ENCODE measurements around the gene PPTC7. TPM values are rescaled to one million over a fixed set of nuclear protein-coding genes. Genes with fewer than 3 reads are reported as not detected.
A peak's percentile ranks its signal among the peaks of the same experiment; 100 is the strongest.
"Not testable (repeated sequence)": the region's sequence is repeated elsewhere in the genome, so short reads cannot be mapped to it uniquely, and the experiment has no call there.

PPTC7 gene
- total RNA-seq, result 28.3 TPM

- DNase-seq, result peak; percentile 99
These were observed at the start of gene PPTC7 for GRCh38 chr12:110583137-110584059. TSS of gene PPTC7 (minus strand) at chr12:110583318. CDS start at chr12:110583031, 287 bp downstream.

DNA sequence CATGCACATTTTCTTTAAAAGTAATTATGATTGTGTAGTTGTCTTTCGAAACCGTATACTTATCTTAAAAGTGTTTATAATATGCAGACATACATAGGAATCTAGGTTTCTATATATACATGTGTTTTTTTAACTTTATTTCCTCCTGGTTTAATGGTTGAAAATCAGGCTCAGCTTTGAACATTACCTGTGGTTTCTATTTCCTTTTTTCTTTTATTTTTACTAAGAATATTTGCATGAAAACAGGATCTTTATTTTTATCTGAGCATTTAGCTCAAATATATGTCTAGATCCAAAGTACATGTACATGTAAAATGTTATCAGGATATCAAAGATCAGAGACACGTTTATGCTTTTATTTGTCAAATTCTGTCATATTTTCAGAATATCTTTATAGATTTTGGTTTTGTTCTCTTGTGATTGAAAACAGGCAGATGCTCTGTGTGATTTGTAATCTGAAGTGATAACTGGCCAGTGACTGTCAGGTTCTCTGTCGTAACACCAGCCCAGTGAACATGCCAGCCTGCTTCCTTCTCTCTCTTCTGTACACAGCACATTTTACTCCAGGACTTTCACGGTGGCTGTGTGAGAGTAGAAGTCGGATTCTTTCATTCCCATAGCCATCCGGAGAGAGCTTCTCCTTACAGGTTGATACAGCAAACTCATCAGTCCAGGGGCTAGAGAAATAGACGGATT, 44.5 kb upstream of the PPTC7 start:
- no peak for DNase-seq

DNA sequence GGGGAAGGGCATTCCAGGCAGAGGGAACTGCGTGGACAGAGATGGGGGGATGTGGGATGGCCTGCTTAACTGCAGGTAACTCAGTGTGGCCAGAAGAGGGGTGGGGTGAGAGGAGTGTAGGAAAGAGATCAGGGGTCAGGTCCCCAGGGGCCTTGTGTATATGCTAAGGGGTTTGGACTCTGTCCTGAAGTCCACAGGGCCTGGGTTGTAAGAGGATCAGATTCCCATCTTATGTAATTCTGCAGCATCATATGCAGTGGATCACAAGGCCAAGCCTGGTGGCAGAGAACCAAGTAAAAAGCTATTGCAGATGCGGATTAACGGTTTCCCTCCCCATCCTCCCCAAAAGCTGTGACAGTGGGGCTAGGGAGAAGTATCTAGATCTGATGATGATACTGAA, 39.5 kb upstream of the PPTC7 start:
- DNase-seq, result no peak

DNA sequence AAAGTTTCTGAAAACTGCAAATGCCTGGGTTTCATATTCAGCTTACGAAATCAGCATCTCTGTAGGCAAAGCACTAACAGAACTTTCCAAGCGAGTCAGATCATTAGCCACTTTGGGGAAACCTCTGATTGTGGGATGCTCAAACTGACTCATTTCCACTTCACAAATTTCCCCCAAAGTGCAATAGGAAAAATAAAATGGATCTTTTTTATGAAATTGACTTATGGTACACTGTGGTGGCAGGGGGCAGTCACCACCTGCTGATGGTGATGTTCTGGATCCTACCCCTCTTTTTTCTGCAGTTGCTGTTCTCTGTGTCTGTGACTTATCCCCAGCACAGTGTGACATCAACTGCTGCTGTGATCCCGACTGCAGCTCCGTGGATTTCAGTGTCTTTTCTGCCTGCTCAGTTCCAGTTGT, 36.4 kb upstream of the PPTC7 start:
- DNase-seq, result no peak

- no peak for DNase-seq
These were observed 33.5 kb upstream of the PPTC7 start for GRCh38 chr12:110616471-110617115.

- no peak for DNase-seq
These were observed 32.1 kb upstream of the PPTC7 start for GRCh38 chr12:110615171-110615570.

- DNase-seq, result peak; percentile 97
These were observed 30.9 kb upstream of the PPTC7 start, which contains the start of gene TCTN1 for GRCh38 chr12:110613771-110614684. TSS of gene TCTN1 (plus strand) at chr12:110614129. CDS start at chr12:110614183, 54 bp downstream.

GRCh38 chr12:110613071-110613770, 30.1 kb upstream of the PPTC7 start:
- DNase-seq, result no peak

DNA sequence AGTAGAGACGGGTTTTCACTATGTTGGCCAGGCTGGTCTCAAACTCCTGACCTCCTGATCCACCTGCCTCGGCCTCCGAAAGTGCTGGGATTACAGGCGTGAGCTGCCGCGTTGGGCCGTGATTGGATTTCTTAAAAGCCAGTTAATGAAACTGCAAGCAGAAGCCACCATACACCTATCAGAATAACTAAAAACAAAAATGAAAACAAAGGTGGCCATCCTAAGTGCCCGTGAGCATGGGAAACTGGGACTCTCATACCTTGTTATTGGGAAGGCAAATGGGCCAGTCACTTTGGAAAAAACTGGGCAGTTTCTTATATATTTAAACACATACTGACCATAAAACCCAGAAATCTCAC, 23.1 kb upstream of the PPTC7 start:
- DNase-seq, result no peak

GRCh38 chr12:110602085-110602814, 19.1 kb upstream of the PPTC7 start:
- DNase-seq, result peak; percentile 70

DNA sequence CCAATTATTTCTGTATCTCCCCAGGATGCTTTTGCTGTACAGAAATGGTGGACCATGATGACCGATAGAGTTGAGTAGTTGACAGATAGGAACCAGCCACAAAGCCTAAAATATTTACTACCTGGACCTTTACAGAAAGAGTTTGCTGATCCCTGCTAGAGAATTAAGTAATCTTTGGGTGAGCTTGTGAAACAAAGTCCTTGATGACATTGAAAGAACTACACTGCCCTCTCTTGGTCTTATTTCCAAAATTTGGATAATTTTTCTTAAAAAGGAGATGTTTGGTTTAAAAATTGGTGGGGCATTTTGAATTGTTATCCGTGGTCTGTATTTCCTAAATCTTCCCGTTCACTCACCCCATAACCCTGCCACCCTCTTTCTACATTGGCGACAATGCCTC, 17.1 kb upstream of the PPTC7 start:
- peak; percentile 59 for DNase-seq

DNA sequence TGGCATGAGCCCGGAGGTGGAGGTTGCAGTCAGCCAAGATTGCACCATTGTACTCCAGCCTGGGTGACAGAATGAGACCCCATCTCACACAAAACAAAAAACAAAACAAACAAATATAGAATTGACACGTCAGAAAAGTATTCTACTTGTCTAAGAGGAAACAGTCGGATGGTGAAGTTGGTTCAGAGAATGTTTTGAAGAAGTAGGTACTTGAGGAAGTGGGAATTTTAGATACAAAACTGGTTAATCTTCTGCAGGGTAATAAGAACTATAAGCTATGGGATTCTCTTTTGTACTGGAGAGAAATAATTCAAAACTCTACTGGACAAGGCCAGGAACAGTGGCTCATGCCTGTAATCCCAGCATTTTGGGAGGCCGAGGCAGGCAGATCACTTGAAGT, 16.2 kb upstream of the PPTC7 start:
- no peak for DNase-seq

DNA sequence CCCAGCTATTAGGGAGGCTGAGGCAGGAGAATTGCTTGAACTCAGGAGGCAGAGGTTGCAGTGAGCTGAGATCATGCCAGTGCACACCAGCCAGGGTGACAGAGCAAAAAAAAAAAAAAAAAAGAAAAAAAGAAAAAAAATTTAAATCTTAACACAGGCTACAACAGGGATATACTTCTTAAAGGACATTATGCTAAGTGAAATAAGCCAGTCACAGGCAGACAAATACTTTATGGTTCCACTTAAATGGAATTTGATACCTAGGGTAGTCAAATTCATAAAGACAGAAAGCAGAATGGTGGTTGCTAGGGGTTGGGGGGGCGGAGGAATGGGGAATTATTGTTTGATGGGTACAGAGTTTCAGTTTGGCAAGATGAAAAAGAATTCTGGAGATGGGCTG, 14.8 kb upstream of the PPTC7 start:
- DNase-seq, result no peak

GRCh38 chr12:110592919-110593318, 9.8 kb upstream of the PPTC7 start:
- not testable (repeated sequence) for DNase-seq

DNA sequence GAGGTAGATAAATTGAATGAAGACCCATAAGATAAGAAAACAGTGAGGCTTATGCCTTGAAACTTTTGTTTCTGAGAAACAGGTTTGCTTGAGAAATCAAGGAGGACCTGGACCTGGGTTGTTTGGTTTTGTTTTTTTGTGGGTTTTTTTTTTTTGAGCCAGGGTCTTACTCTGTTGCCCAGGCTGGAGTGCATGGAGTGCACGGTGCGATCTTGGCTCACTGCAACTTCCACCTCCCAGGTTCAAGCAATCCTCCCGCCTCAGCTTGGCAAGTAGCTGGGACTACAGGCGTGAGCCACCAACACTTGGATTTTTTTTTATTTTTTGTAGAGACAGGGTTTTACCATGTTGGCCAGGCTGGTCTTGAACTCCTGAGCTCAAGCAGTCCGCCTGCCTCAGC, 9.0 kb upstream of the PPTC7 start:
- no peak for DNase-seq

- no peak for DNase-seq
These were observed 8.4 kb upstream of the PPTC7 start for GRCh38 chr12:110591451-110592051.

- peak; percentile 43 for DNase-seq
These were observed 7.7 kb upstream of the PPTC7 start for GRCh38 chr12:110590806-110591326.

DNA sequence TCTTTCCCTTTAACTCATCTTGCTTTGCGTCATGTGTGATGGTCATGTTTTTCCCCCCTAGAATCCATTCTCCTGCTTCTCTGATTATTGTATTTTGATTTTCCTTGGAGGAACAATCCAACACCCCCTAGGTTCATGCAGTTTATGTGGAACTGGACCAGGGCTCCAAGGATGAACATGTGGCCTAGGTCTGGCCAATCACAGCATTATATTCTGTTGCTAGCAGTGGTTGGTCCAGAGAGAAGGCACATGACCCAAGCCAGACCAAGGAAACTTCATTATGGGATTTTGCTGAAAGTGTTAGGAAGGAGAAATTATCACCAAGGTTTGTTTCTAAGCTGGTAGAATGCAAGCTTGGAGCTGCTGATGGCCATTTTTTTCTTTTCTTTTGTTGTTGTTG, 6.9 kb upstream of the PPTC7 start:
- no peak for DNase-seq

- not testable (repeated sequence) for DNase-seq
These were observed 4.0 kb upstream of the PPTC7 start for GRCh38 chr12:110587102-110587501.
